K562 (cell line): Measurements from ENCODE around the gene CGB3. TPM values are rescaled to one million over a fixed set of nuclear protein-coding genes. Genes with fewer than 3 reads are reported as not detected.

Source experiments
- CXXC5 ChIP-seq: fragments of 250-450 bp; sonication (Bioruptor Pico); IDR thresholded peaks from 2 replicates; pipeline ENCODE4 v1.8.0; 2022; ENCODE audit warnings: inconsistent platforms, mild to moderate bottlenecking, moderate library complexity
- HDAC1 ChIP-seq, 2 experiments: fragments of 450-650 bp; IDR thresholded peaks; 2 replicates each; pipeline ENCODE4 v1.6.1; 2016 to 2017; ENCODE audit warnings: inconsistent platforms in 1 of 2, mild to moderate bottlenecking in 1 of 2, moderate library complexity in 1 of 2
- HMG20A ChIP-seq: fragments of 450-650 bp; formaldehyde crosslinking; conservative IDR thresholded peaks from 2 replicates; pipeline ENCODE4 v1.4.0; 2020; ENCODE audit warnings: mild to moderate bottlenecking, mixed read lengths
- JUN ChIP-seq, 2 experiments: sonication (generic) in 1 of 2; formaldehyde crosslinking in 1 of 2; IDR thresholded peaks; 2 replicates each; pipeline versions ENCODE4 v1.6.1 to v1.8.0; 2012 to 2022; ENCODE audit warnings: borderline replicate concordance in 2 of 2, mild to moderate bottlenecking in 2 of 2, improper control_type of control experiment in 1 of 2, low read depth in 1 of 2, low read length in 1 of 2, missing genetic modification reagents in 1 of 2
- MTA1 ChIP-seq: fragments of 450-650 bp; IDR thresholded peaks from 2 replicates; pipeline ENCODE4 v1.6.1; 2017; ENCODE audit warnings: borderline replicate concordance
- NCOR1 ChIP-seq: fragments of 450-650 bp; IDR thresholded peaks from 2 replicates; pipeline ENCODE4 v1.6.1; 2016; ENCODE audit warnings: mild to moderate bottlenecking, moderate library complexity
- NRF1 ChIP-seq, 2 experiments: fragments of 450-650 bp; IDR thresholded peaks in 1 of 2; conservative IDR thresholded peaks in 1 of 2; 2 replicates each; pipeline ENCODE4 v1.6.1; 2014; ENCODE audit warnings: mild to moderate bottlenecking in 2 of 2
- PHB2 ChIP-seq: fragments of 450-650 bp; IDR thresholded peaks from 2 replicates; pipeline ENCODE4 v1.6.1; 2017; ENCODE audit warnings: low read depth
- SIX5 ChIP-seq, 2 experiments: IDR thresholded peaks; 2 replicates each; pipeline ENCODE4 v1.6.1; 2011; ENCODE audit warnings: low read length in 2 of 2, borderline replicate concordance in 1 of 2, low read depth in 1 of 2, mild to moderate bottlenecking in 1 of 2, moderate library complexity in 1 of 2; ENCODE audit not compliant: insufficient read depth in 1 of 2
- SMARCE1 ChIP-seq: fragments of 450-650 bp; IDR thresholded peaks from 2 replicates; pipeline ENCODE4 v1.7.1; 2016; ENCODE audit warnings: mild to moderate bottlenecking
- SNIP1 ChIP-seq: fragments of 450-650 bp; IDR thresholded peaks from 2 replicates; pipeline ENCODE4 v1.7.1; 2017; ENCODE audit warnings: low read depth, mild to moderate bottlenecking
- STAT5A ChIP-seq: IDR thresholded peaks from 2 replicates; pipeline ENCODE4 v1.6.1; 2012; ENCODE audit warnings: low read length, inconsistent platforms, borderline replicate concordance
- ZNF143 ChIP-seq: sonication (generic); formaldehyde crosslinking; IDR thresholded peaks from 2 replicates; pipeline ENCODE4 v1.9.0; 2022; ENCODE audit warnings: mild to moderate bottlenecking, missing genetic modification reagents
- ZNF764 ChIP-seq: fragments of 250-450 bp; sonication (Bioruptor Pico); IDR thresholded peaks from 2 replicates; pipeline ENCODE4 v1.4.0; 2020; ENCODE audit warnings: low read depth, mild to moderate bottlenecking, moderate library complexity
- ZZZ3 ChIP-seq: fragments of 450-650 bp; IDR thresholded peaks from 2 replicates; pipeline ENCODE4 v1.6.1; 2016; ENCODE audit warnings: antibody characterized with exemption, mild to moderate bottlenecking, moderate library complexity
- polyA plus RNA-seq, 8 experiments: library from polyadenylated mRNA; depleted of rRNA in 4 of 8; stranded (reverse) in 5 of 8; unstranded in 3 of 8; fragments of >200 nt; fragmentation: Nextera tagmentation in 2 of 8; fragmentation: Illumina TruSeq in 1 of 8; extraction: Ambion mirVana in 2 of 8; extraction: Trizol in 1 of 8; gene quantifications; 2 replicates each; pipeline versions ENCODE4 v1.2.1 to v1.2.3, GENCODE V29; 2011 to 2014; ENCODE audit warnings: inconsistent platforms in 1 of 8, missing spikeins in 1 of 8
- total RNA-seq, 7 experiments: library from RNA; depleted of rRNA in 6 of 7; stranded (reverse); fragments of >200 nt in 6 of 7; fragmentation: Illumina TruSeq in 2 of 7; extraction: Trizol in 2 of 7; gene quantifications; 2 replicates each; pipeline versions ENCODE4 v1.2.1 to v1.2.3, GENCODE V29; 2011 to 2021; ENCODE audit warnings: low replicate concordance in 1 of 7
- TF ChIP-seq, protein P1 (sequence below), 2 experiments: fragments of 450-650 bp in 1 of 2; IDR thresholded peaks; 2 replicates each; pipeline ENCODE4 v1.6.1; 2011 to 2017; ENCODE audit warnings: low read depth in 2 of 2, antibody characterized with exemption in 1 of 2, borderline replicate concordance in 1 of 2, low read length in 1 of 2, mild to moderate bottlenecking in 1 of 2, mixed read lengths in 1 of 2; ENCODE audit not compliant: control insufficient read depth in 1 of 2

The CGB3 gene
- total and polyA plus RNA-seq, 9 of the 15 experiments (the other 6 are each of a cell fraction or from before 2014, with no cell fraction given): not detected

DNA sequence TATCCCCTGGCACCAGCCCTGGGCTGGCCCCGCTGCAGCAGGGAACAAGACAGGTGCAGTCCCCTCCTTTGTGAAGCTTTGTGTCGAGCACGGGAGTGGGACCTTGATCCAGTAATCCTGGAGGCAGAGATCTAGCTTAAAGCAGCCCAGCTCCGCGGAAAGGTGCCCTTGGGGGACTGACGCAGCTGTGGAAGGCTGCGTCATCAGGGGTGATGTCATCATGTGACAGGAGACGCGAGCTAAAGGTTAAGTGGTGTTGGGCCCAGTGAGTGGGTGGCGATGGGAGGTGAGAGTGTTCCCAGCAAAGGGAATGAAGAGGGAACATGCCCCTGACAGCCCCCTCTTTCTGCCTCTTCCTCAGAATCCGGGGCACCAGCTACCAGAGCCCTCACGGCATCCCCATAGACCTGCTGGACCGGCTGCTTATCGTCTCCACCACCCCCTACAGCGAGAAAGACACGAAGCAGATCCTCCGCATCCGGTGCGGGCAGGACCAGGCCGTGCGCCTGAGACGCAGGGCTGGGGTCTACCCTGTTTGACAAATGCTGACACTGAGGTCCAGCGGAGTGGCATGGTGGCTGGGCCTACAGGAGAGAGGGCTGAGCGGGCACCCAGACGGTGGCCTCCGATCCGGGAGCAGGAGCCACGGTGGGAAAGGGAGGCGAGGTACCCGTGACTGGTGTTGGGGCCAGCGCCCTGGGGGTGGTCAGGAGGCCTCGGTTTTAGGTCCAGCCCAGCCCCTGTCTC is 9.8 kb downstream of the CGB3 start (continued):
- TF ChIP-seq NRF1 (conservative IDR thresholded peaks at IDR 0.05 in 1 of 2, IDR thresholded peaks at IDR 0.05 in 1 of 2): peak in 1 of 2 experiments; percentile 30; a peak in 1 of 4 replicates
- TF ChIP-seq CXXC5 (CRISPR knock-in tag): peak; percentile 29; the same call in 1 of the 2 replicates
- no peak for TF ChIP-seq ZZZ3
- no peak for TF ChIP-seq ZNF143 (CRISPR knock-in tag)
- TF ChIP-seq HDAC1 (IDR thresholded peaks at IDR 0.05): no peak
- TF ChIP-seq MTA1: no peak
- no peak for TF ChIP-seq NCOR1
- TF ChIP-seq ZNF764 (CRISPR knock-in tag): no peak
- TF ChIP-seq SIX5 (IDR thresholded peaks at IDR 0.05; ENCODE audit: borderline replicate concordance in 1 of 2, insufficient read depth in 1 of 2, low read depth in 1 of 2, low read length in 2 of 2): no peak
- TF ChIP-seq, protein P1, sequence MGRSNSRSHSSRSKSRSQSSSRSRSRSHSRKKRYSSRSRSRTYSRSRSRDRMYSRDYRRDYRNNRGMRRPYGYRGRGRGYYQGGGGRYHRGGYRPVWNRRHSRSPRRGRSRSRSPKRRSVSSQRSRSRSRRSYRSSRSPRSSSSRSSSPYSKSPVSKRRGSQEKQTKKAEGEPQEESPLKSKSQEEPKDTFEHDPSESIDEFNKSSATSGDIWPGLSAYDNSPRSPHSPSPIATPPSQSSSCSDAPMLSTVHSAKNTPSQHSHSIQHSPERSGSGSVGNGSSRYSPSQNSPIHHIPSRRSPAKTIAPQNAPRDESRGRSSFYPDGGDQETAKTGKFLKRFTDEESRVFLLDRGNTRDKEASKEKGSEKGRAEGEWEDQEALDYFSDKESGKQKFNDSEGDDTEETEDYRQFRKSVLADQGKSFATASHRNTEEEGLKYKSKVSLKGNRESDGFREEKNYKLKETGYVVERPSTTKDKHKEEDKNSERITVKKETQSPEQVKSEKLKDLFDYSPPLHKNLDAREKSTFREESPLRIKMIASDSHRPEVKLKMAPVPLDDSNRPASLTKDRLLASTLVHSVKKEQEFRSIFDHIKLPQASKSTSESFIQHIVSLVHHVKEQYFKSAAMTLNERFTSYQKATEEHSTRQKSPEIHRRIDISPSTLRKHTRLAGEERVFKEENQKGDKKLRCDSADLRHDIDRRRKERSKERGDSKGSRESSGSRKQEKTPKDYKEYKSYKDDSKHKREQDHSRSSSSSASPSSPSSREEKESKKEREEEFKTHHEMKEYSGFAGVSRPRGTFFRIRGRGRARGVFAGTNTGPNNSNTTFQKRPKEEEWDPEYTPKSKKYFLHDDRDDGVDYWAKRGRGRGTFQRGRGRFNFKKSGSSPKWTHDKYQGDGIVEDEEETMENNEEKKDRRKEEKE (IDR thresholded peaks at IDR 0.05; ENCODE audit: borderline replicate concordance in 1 of 2, control insufficient read depth in 1 of 2, low read depth in 2 of 2, low read length in 1 of 2): no peak
- no peak for TF ChIP-seq SNIP1
- peak; percentile 84 for TF ChIP-seq JUN (IDR thresholded peaks at IDR 0.05; ENCODE audit: borderline replicate concordance, low read depth, low read length)
- no peak for TF ChIP-seq JUN (CRISPR knock-in tag; IDR thresholded peaks at IDR 0.05; ENCODE audit: borderline replicate concordance)
- no peak for TF ChIP-seq SMARCE1
- no peak for TF ChIP-seq HMG20A
- no peak for TF ChIP-seq STAT5A
- TF ChIP-seq PHB2: no peak
